Ramos (cell line): ENCODE results near the gene SLC34A1.

ENCODE experiments used
- in situ Hi-C: fragments of 300-500 bp; cut with MboI; formaldehyde crosslinking; loops from one replicate; pipeline ENCODE4 v1.14.3; 2022; ENCODE audit warnings: low sequenced_read_pairs; ENCODE audit not compliant: unreplicated experiment

SLC34A1 gene

GRCh38 chr5:177442066-177442826, 58.0 kb downstream of the SLC34A1 start:
- in situ Hi-C loops, result loop anchor here (10.0 kb wide), 1 partner anchor 47 kb away; no protein-coding TSS in a partner anchor

- in situ Hi-C loops, result loop anchor here (10.0 kb wide), 1 partner anchor 49 kb away; no protein-coding TSS in a partner anchor
Measured at GRCh38 chr5:177443144-177443983, 59.1 kb downstream of the SLC34A1 start.

GRCh38 chr5:177444106-177445051, 60.1 kb downstream of the SLC34A1 start:
- in situ Hi-C loops, result loop anchor here (10.0 kb wide), 1 partner anchor 50 kb away; no protein-coding TSS in a partner anchor

GRCh38 chr5:177445052-177445916, 61.0 kb downstream of the SLC34A1 start:
- in situ Hi-C loops, result loop anchor here (10.0 kb wide), 1 partner anchor 50 kb away; no protein-coding TSS in a partner anchor

GRCh38 chr5:177445917-177446199, 61.6 kb downstream of the SLC34A1 start:
- in situ Hi-C loops, result loop anchor here (10.0 kb wide), 1 partner anchor 51 kb away; no protein-coding TSS in a partner anchor

- in situ Hi-C loops, result loop anchor here (10.0 kb wide), 1 partner anchor 52 kb away; no protein-coding TSS in a partner anchor
Measured at GRCh38 chr5:177446200-177447065, 62.2 kb downstream of the SLC34A1 start, which contains the start of gene PRR7. Gene PRR7 (plus strand): TSS chr5:177446814. CDS start chr5:177455068, 8,254 bp downstream.

GRCh38 chr5:177447066-177447610, 62.9 kb downstream of the SLC34A1 start:
- in situ Hi-C loops, result loop anchor here (10.0 kb wide), 1 partner anchor 52 kb away; no protein-coding TSS in a partner anchor

GRCh38 chr5:177447611-177448243, 63.5 kb downstream of the SLC34A1 start:
- in situ Hi-C loops, result loop anchor here (10.0 kb wide), 1 partner anchor 53 kb away; no protein-coding TSS in a partner anchor
